HPDE6-E6E7 (cell line): Measurements from ENCODE around the gene IGFALS.

Experiments
- DNase-seq: peaks from one replicate; pipeline ENCODE4 v3.0.0; 2011; ENCODE audit warnings: missing footprints; ENCODE audit errors: extremely low spot score

IGFALS gene

GRCh38 chr16:1766231-1766630, 27.3 kb downstream of the IGFALS start:
- DNase-seq, result no peak

- DNase-seq, result no peak
These were observed 27.7 kb downstream of the IGFALS start for GRCh38 chr16:1765826-1766225.

GRCh38 chr16:1764971-1765370, 28.5 kb downstream of the IGFALS start:
- DNase-seq, result no peak

GRCh38 chr16:1763521-1764511, 29.7 kb downstream of the IGFALS start:
- DNase-seq, result no peak

GRCh38 chr16:1762879-1763520, 30.5 kb downstream of the IGFALS start:
- DNase-seq, result no peak

GRCh38 chr16:1762196-1762878, 31.2 kb downstream of the IGFALS start:
- no peak for DNase-seq

GRCh38 chr16:1761751-1762150, 31.8 kb downstream of the IGFALS start:
- no peak for DNase-seq

GRCh38 chr16:1760911-1761310, 32.6 kb downstream of the IGFALS start:
- DNase-seq, result no peak

- no peak for DNase-seq
These were observed 34.0 kb downstream of the IGFALS start for GRCh38 chr16:1759511-1759910.

- DNase-seq, result no peak
These were observed 34.6 kb downstream of the IGFALS start for GRCh38 chr16:1758923-1759322.

GRCh38 chr16:1757714-1758461, 35.6 kb downstream of the IGFALS start:
- no peak for DNase-seq

- DNase-seq, result no peak
These were observed 39.3 kb downstream of the IGFALS start for GRCh38 chr16:1754204-1754603.

- no peak for DNase-seq
These were observed 40.7 kb downstream of the IGFALS start for GRCh38 chr16:1752853-1753252.

- no peak for DNase-seq
These were observed 41.6 kb downstream of the IGFALS start for GRCh38 chr16:1751946-1752345.

GRCh38 chr16:1749152-1750117, 44.1 kb downstream of the IGFALS start:
- no peak for DNase-seq

GRCh38 chr16:1747934-1748333, 45.6 kb downstream of the IGFALS start:
- no peak for DNase-seq

GRCh38 chr16:1746693-1747195, 46.8 kb downstream of the IGFALS start:
- no peak for DNase-seq

- DNase-seq, result no peak
These were observed 47.4 kb downstream of the IGFALS start for GRCh38 chr16:1745900-1746692.

GRCh38 chr16:1745181-1745899, 48.2 kb downstream of the IGFALS start:
- no peak for DNase-seq
